K562 (cell line): Measurements from ENCODE around the gene PDZRN3. TPM values are rescaled to one million over a fixed set of nuclear protein-coding genes. Genes with fewer than 3 reads are reported as not detected.

Experiments used
- ATAC-seq: fragments of 200-7000 bp; cut with Tn5 transposase; 3 replicates; pipeline ENCODE4 v1.9.1; 2020; ENCODE audit warnings: moderate library complexity
- BruUV-seq: library from RNA; stranded (reverse); fragments of 400-500 nt; replicated peaks from 2 replicates; lab custom pipeline; 2021; lab: Mats Ljungman, UMichigan
- CTCF ChIA-PET: fragments of 300-600 bp; formaldehyde crosslinking; extraction: SDS; loops from one replicate; lab custom pipeline; 2021; ENCODE audit warnings: low intra/inter-chr PET ratio; lab: Yijun Ruan, JAX
- POLR2A ChIA-PET: fragments of 300-600, 350-650 bp; sonication (Branson Sonifier 250); formaldehyde crosslinking; extraction: SDS; loops from one replicate; lab custom pipeline; 2021; ENCODE audit warnings: antibody characterized with exemption, inconsistent platforms; lab: Yijun Ruan, JAX
- DNase-seq, 4 experiments: peaks; one replicate each; pipeline versions ENCODE4 v3.0.0 to v3.0.0-alpha.2; 2011 to 2018; ENCODE audit warnings: low spot score in 3 of 4, mixed read lengths in 3 of 4; ENCODE audit errors: extremely low read depth in 1 of 4
- FAIRE-seq: peaks from 2 replicates; lab custom pipeline; 2011; peaks lifted over from hg19 to GRCh38; lab: Jason Lieb, UNC
- H2AFZ ChIP-seq: 2 replicates; pipeline ENCODE4 v1.6.0; 2011; ENCODE audit warnings: low read depth, low read length, control low read depth, inconsistent platforms
- H3K27ac ChIP-seq: fragments of 200-600 bp; 3 replicates; pipeline ENCODE4 v1.8.0; 2011; ENCODE audit warnings: low read depth, mild to moderate bottlenecking, control low read depth, inconsistent platforms, low read length, moderate library complexity, mixed read lengths; ENCODE audit errors: extremely low read depth
- H3K27me3 ChIP-seq, 2 experiments: fragments of 300-600 bp in 1 of 2; 2 replicates in 1 of 2; 3 replicates in 1 of 2; pipeline versions ENCODE4 v1.6.0 to v1.8.0; 2011; ENCODE audit warnings: inconsistent platforms in 2 of 2, low read length in 2 of 2, mild to moderate bottlenecking in 1 of 2, mixed read lengths in 1 of 2, moderate library complexity in 1 of 2; ENCODE audit not compliant: control insufficient read depth in 2 of 2, insufficient read depth in 2 of 2
- H3K36me3 ChIP-seq: fragments of 300-600 bp; 3 replicates; pipeline ENCODE4 v1.8.0; 2011; ENCODE audit warnings: mild to moderate bottlenecking, low read length, inconsistent platforms; ENCODE audit not compliant: control insufficient read depth, insufficient read depth
- H3K4me1 ChIP-seq, 2 experiments: fragments of 200-600 bp in 1 of 2; replicated peaks in 1 of 2; 2 replicates in 1 of 2; 3 replicates in 1 of 2; pipeline versions ENCODE4 v1.5.1 to v1.8.0; 2011; ENCODE audit warnings: inconsistent platforms in 2 of 2, low read length in 2 of 2, mild to moderate bottlenecking in 1 of 2, mixed read lengths in 1 of 2, moderate library complexity in 1 of 2; ENCODE audit not compliant: control insufficient read depth in 2 of 2, insufficient read depth in 2 of 2
- H3K4me2 ChIP-seq: 2 replicates; pipeline ENCODE4 v1.6.1; 2011; ENCODE audit warnings: low read length, control low read depth, inconsistent platforms, mixed read lengths; ENCODE audit not compliant: insufficient read depth
- H3K4me3 ChIP-seq: fragments of 200-600 bp; sonication (generic), shearing (Covaris generic); 2 replicates; pipeline ENCODE4 v1.5.1; 2016; ENCODE audit warnings: control low read depth, inconsistent platforms
- H3K79me2 ChIP-seq: fragments of 200-600 bp; 3 replicates; pipeline ENCODE4 v1.8.0; 2011; ENCODE audit warnings: low read length, inconsistent platforms; ENCODE audit not compliant: control insufficient read depth, insufficient read depth
- H3K9ac ChIP-seq, 2 experiments: 2 replicates each; pipeline versions ENCODE4 v1.6.0 to v1.6.1; 2011; ENCODE audit warnings: low read depth in 2 of 2, low read length in 2 of 2, control low read depth in 1 of 2, inconsistent platforms in 1 of 2, mild to moderate bottlenecking in 1 of 2, mixed read lengths in 1 of 2; ENCODE audit not compliant: insufficient read depth in 1 of 2
- H3K9me1 ChIP-seq: one replicate; pipeline ENCODE4 v1.6.0; 2011; ENCODE audit warnings: inconsistent platforms, mild to moderate bottlenecking, low read length, moderate library complexity; ENCODE audit not compliant: control insufficient read depth, insufficient read depth
- H3K9me3 ChIP-seq: replicated peaks from 2 replicates; pipeline ENCODE4 v1.5.1; 2011; ENCODE audit warnings: low read depth, low read length, inconsistent platforms; ENCODE audit not compliant: control insufficient read depth, insufficient read depth
- H4K20me1 ChIP-seq: replicated peaks from 2 replicates; pipeline ENCODE4 v1.6.1; 2011; ENCODE audit warnings: low read length, inconsistent platforms, mixed read lengths; ENCODE audit not compliant: control insufficient read depth, insufficient read depth
- ATF1 ChIP-seq, 2 experiments: fragments of 450-650 bp in 1 of 2; IDR thresholded peaks; 2 replicates each; pipeline ENCODE4 v1.6.1; 2016; ENCODE audit warnings: missing compliant biosample characterization in 1 of 2, missing genetic modification characterization in 1 of 2
- CBFB ChIP-seq: sonication (generic); formaldehyde crosslinking; IDR thresholded peaks from 2 replicates; pipeline ENCODE4 v1.4.0; 2020; ENCODE audit warnings: mild to moderate bottlenecking, missing genetic modification reagents
- CBX2 ChIP-seq: fragments of 200-600 bp; sonication (generic); IDR thresholded peaks from one replicate; pipeline ENCODE4 v1.6.1; 2012; ENCODE audit warnings: mild to moderate bottlenecking, low read length, inconsistent platforms; ENCODE audit not compliant: insufficient read depth, poor library complexity, severe bottlenecking
- CBX5 ChIP-seq: IDR thresholded peaks from 2 replicates; pipeline ENCODE4 v1.6.1; 2014; ENCODE audit warnings: low read depth, borderline replicate concordance
- ETV1 ChIP-seq: fragments of 450-650 bp; conservative IDR thresholded peaks from 2 replicates; pipeline ENCODE4 v1.6.1; 2016; ENCODE audit warnings: missing genetic modification characterization, control low read depth, low read depth, missing compliant biosample characterization
- LARP7 ChIP-seq: fragments of 450-650 bp; IDR thresholded peaks from 2 replicates; pipeline ENCODE4 v1.6.1; 2016
- NR2F6 ChIP-seq: fragments of 450-650 bp; formaldehyde crosslinking; IDR thresholded peaks from 2 replicates; pipeline ENCODE4 v1.4.0; 2020; ENCODE audit warnings: mild to moderate bottlenecking
- RBM34 ChIP-seq: fragments of 200-400 bp; formaldehyde crosslinking; IDR thresholded peaks from 2 replicates; pipeline ENCODE4 v1.6.1; 2018; ENCODE audit warnings: low read length, borderline replicate concordance; ENCODE audit not compliant: insufficient read depth
- TFAP4 ChIP-seq: sonication (generic); formaldehyde crosslinking; IDR thresholded peaks from 2 replicates; pipeline ENCODE4 v1.8.0; 2022; ENCODE audit warnings: missing genetic modification reagents, mild to moderate bottlenecking, moderate library complexity, borderline replicate concordance
- TSC22D4 ChIP-seq: fragments of 450-650 bp; IDR thresholded peaks from 2 replicates; pipeline ENCODE4 v1.6.1; 2016; ENCODE audit warnings: missing genetic modification characterization, missing biosample characterization, control low read depth
- ZBTB5 ChIP-seq: fragments of 450-650 bp; IDR thresholded peaks from 2 replicates; pipeline ENCODE4 v1.6.1; 2017; ENCODE audit warnings: antibody characterized with exemption
- ZNF175 ChIP-seq: fragments of 200-800 bp; sonication (Bioruptor generic); IDR thresholded peaks from 2 replicates; pipeline ENCODE4 v1.6.1; 2016; ENCODE audit warnings: low read depth, mild to moderate bottlenecking, missing genetic modification characterization, missing compliant biosample characterization
- ZNF282 ChIP-seq: sonication (generic); formaldehyde crosslinking; IDR thresholded peaks from 2 replicates; pipeline ENCODE4 v1.8.1; 2023; ENCODE audit warnings: missing genetic modification reagents
- ZNF551 ChIP-seq: fragments of 250-450 bp; sonication (Bioruptor Pico); IDR thresholded peaks from 2 replicates; pipeline ENCODE4 v1.5.0; 2021; ENCODE audit warnings: mild to moderate bottlenecking, moderate library complexity
- ZNF764 ChIP-seq: fragments of 250-450 bp; sonication (Bioruptor Pico); IDR thresholded peaks from 2 replicates; pipeline ENCODE4 v1.4.0; 2020; ENCODE audit warnings: low read depth, mild to moderate bottlenecking, moderate library complexity
- ZNF77 ChIP-seq: fragments of 250-450 bp; sonication (Bioruptor Pico); IDR thresholded peaks from 2 replicates; pipeline ENCODE4 v1.5.0; 2020
- WGBS: fragments of 100-300 bp; shearing (Covaris generic); methylation state at CpG from one replicate; pipeline ENCODE4 v1.1.6; 2016; ENCODE audit warnings: low coverage, mixed read lengths; ENCODE audit not compliant: insufficient coverage; ENCODE audit errors: missing lambda C conversion rate; 5-methylcytosine and 5-hydroxymethylcytosine counted together
- in situ Hi-C: fragments of 300-500 bp; cut with MboI; formaldehyde crosslinking; loops from 4 replicates; pipeline ENCODE4 v1.15.0; 2018; ENCODE audit warnings: inconsistent platforms, mixed read lengths
- intact Hi-C: fragments of 100-400 bp; cut with micrococcal nuclease; formaldehyde crosslinking; loops from 2 replicates; pipeline ENCODE4 v1.14.2; 2022
- polyA plus RNA-seq, 8 experiments: library from polyadenylated mRNA; depleted of rRNA in 4 of 8; stranded (reverse) in 5 of 8; unstranded in 3 of 8; fragments of >200 nt; fragmentation: Nextera tagmentation in 2 of 8; fragmentation: Illumina TruSeq in 1 of 8; extraction: Ambion mirVana in 2 of 8; extraction: Trizol in 1 of 8; gene quantifications; 2 replicates each; pipeline versions ENCODE4 v1.2.1 to v1.2.3, GENCODE V29; 2011 to 2014; ENCODE audit warnings: inconsistent platforms in 1 of 8, missing spikeins in 1 of 8
- total RNA-seq, 7 experiments: library from RNA; depleted of rRNA in 6 of 7; stranded (reverse); fragments of >200 nt in 6 of 7; fragmentation: Illumina TruSeq in 2 of 7; extraction: Trizol in 2 of 7; gene quantifications; 2 replicates each; pipeline versions ENCODE4 v1.2.1 to v1.2.3, GENCODE V29; 2011 to 2021; ENCODE audit warnings: low replicate concordance in 1 of 7

PDZRN3 gene
- total and polyA plus RNA-seq, 9 of the 15 experiments (the other 6 are each of a cell fraction or from before 2014, with no cell fraction given): 0.16 TPM; not detected in 8

- no TSS peak for BruUV-seq
- in situ Hi-C loops: no loop called here
- Histone ChIP-seq H3K27me3 (no peaks in the 10 kb centered on the region), H2AFZ (no peak overlapping the region), H3K4me2 (no peak overlapping the region), H3K9ac (no peak overlapping the region), H3K36me3 (no peaks in the 10 kb centered on the region), H3K9me3 (no peaks in the 10 kb centered on the region), H3K9me1 (no peaks in the 10 kb centered on the region), H3K4me1 (no peaks in the 10 kb centered on the region), H3K79me2 (no peaks in the 10 kb centered on the region), H3K4me3 (no peak overlapping the region), H3K27ac (no peak overlapping the region), H4K20me1 (no peaks in the 10 kb centered on the region)
- POLR2A ChIA-PET: no interaction called here
- WGBS: 2% methylated on average over 7 of the region's 7 CpGs
- CTCF ChIA-PET: no interaction called here
- TF ChIP-seq CBFB (CRISPR knock-in tag) (no peak), CBX2 (no peak), ETV1 (tag) (no peak), ZBTB5 (no peak), ZNF764 (CRISPR knock-in tag) (no peak), ZNF175 (no peak), ZNF77 (no peak), ZNF551 (CRISPR knock-in tag) (no peak), NR2F6 (CRISPR knock-in tag) (no peak), TSC22D4 (tag) (no peak), RBM34 (no peak), TFAP4 (no peak), ATF1 (CRISPR knock-in tag; IDR thresholded peaks at IDR 0.05) (no peak), ATF1 (tag; IDR thresholded peaks at IDR 0.05) (no peak), ZNF282 (CRISPR knock-in tag) (no peak), CBX5 (no peak), LARP7 (no peak)
- intact Hi-C loops: no loop called here
- no peak for FAIRE-seq
- DNase-seq: no peak
- ATAC-seq: no peak
Observed at GRCh38 chr3:73484656-73485248, 140.0 kb downstream of the PDZRN3 start.
